A673 (cell line): Measurements from ENCODE around the gene LAMA2.

Experiments
- CTCF ChIP-seq: fragments of 300-800, 200-600 bp; sonication (generic); conservative IDR thresholded peaks from 2 replicates; pipeline ENCODE4 v1.5.1; 2017; ENCODE audit warnings: low read depth, mild to moderate bottlenecking, antibody characterized with exemption, low read length, moderate library complexity, mixed read lengths
- EZH2 ChIP-seq: fragments of 200-600 bp; sonication (generic); IDR thresholded peaks from 2 replicates; pipeline ENCODE4 v1.6.1; 2017; ENCODE audit warnings: borderline replicate concordance, low read depth, mild to moderate bottlenecking, mixed read lengths, antibody characterized with exemption, low read length; ENCODE audit not compliant: poor library complexity, severe bottlenecking

- TF ChIP-seq CTCF (no peak), EZH2 (no peak)
Observed at GRCh38 chr6:128863983-128864382, 19.0 kb upstream of the LAMA2 start.
